IMR-90 (cell line): Measurements from ENCODE around the gene RBBP8.

Source experiments
- MAZ ChIP-seq: IDR thresholded peaks from 2 replicates; pipeline ENCODE4 v1.6.1; 2012; ENCODE audit warnings: low read depth, mild to moderate bottlenecking, low read length, improper control_type of control experiment, moderate library complexity, borderline replicate concordance
- MXI1 ChIP-seq: IDR thresholded peaks from 2 replicates; pipeline ENCODE4 v1.6.1; 2012; ENCODE audit warnings: low read depth, mild to moderate bottlenecking, low read length, moderate library complexity, borderline replicate concordance
- NFE2L2 ChIP-seq: fragments of 150-350 bp; IDR thresholded peaks from 2 replicates; pipeline ENCODE4 v1.6.1; 2016; ENCODE audit warnings: low read depth, mild to moderate bottlenecking, low read length
- POLR2A ChIP-seq: IDR thresholded peaks from 2 replicates; pipeline ENCODE4 v1.6.1; 2012; ENCODE audit warnings: mild to moderate bottlenecking, low read depth, low read length
- RAD21 ChIP-seq: IDR thresholded peaks from 2 replicates; pipeline ENCODE4 v1.6.1; 2012; ENCODE audit warnings: low read length, improper control_type of control experiment
- RCOR1 ChIP-seq: IDR thresholded peaks from 2 replicates; pipeline ENCODE4 v1.6.1; 2012; ENCODE audit warnings: mild to moderate bottlenecking, low read length, improper control_type of control experiment; ENCODE audit not compliant: insufficient replicate concordance
- RFX5 ChIP-seq: IDR thresholded peaks from 2 replicates; pipeline ENCODE4 v1.8.0; 2012; ENCODE audit warnings: low read depth, mild to moderate bottlenecking, low read length, moderate library complexity
- SMC3 ChIP-seq: fragments of 150-350 bp; IDR thresholded peaks from 2 replicates; pipeline ENCODE4 v1.6.1; 2016; ENCODE audit warnings: low read depth, mild to moderate bottlenecking, antibody characterized with exemption, low read length, moderate library complexity
- TF ChIP-seq, protein P1 (sequence below): conservative IDR thresholded peaks from 2 replicates; pipeline ENCODE4 v1.5.1; 2012; ENCODE audit warnings: mild to moderate bottlenecking, low read depth, low read length, improper control_type of control experiment
- TF ChIP-seq, protein P2 (sequence below): fragments of 150-350 bp; IDR thresholded peaks from 2 replicates; pipeline ENCODE4 v1.6.1; 2016; ENCODE audit warnings: low read depth, mild to moderate bottlenecking, low read length, moderate library complexity, borderline replicate concordance

DNA sequence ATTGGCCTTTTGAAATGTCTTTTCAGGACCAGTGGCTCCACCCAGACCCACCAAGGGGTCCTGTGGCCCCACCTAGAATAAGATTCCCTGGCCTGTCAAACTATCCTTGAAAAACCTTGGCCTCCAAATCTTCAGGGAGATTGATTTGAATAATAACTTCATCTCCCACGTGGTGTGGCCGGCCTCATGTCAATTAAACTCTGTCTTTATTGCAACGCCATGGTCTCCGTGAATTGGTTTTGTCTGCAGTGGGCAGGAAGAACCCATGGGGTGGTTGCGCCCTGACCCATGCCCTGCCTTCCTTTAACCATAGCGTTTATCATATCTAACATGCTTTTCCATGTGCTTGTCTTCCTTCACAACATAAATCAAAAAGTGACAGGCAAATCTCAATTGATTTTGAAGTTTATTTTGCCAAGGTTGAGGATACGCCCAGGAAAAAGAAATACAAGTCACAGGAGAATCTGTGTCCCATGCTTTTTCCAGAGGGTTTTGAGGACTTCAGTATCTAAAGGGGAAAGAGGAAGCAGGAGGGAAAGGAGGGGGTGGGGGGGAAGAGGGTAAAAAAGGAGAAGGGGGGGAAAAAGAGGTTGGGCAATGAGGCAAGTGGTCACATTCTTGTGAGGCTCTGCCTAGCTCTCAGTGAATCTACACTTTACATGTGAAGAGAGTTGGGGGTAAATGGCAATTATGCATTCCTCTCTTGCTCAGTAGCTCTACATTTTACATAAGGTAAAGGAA lies 135.6 kb downstream of the RBBP8 start:
- TF ChIP-seq RCOR1 (no peak), SMC3 (no peak), RFX5 (no peak), MXI1 (no peak), NFE2L2 (no peak), POLR2A (no peak), MAZ (no peak), RAD21 (no peak)
- TF ChIP-seq, protein P1, sequence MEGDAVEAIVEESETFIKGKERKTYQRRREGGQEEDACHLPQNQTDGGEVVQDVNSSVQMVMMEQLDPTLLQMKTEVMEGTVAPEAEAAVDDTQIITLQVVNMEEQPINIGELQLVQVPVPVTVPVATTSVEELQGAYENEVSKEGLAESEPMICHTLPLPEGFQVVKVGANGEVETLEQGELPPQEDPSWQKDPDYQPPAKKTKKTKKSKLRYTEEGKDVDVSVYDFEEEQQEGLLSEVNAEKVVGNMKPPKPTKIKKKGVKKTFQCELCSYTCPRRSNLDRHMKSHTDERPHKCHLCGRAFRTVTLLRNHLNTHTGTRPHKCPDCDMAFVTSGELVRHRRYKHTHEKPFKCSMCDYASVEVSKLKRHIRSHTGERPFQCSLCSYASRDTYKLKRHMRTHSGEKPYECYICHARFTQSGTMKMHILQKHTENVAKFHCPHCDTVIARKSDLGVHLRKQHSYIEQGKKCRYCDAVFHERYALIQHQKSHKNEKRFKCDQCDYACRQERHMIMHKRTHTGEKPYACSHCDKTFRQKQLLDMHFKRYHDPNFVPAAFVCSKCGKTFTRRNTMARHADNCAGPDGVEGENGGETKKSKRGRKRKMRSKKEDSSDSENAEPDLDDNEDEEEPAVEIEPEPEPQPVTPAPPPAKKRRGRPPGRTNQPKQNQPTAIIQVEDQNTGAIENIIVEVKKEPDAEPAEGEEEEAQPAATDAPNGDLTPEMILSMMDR: no peak
- TF ChIP-seq, protein P2, sequence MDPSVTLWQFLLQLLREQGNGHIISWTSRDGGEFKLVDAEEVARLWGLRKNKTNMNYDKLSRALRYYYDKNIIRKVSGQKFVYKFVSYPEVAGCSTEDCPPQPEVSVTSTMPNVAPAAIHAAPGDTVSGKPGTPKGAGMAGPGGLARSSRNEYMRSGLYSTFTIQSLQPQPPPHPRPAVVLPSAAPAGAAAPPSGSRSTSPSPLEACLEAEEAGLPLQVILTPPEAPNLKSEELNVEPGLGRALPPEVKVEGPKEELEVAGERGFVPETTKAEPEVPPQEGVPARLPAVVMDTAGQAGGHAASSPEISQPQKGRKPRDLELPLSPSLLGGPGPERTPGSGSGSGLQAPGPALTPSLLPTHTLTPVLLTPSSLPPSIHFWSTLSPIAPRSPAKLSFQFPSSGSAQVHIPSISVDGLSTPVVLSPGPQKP: no peak
